D721Med (cell line): ENCODE results near the gene UGT1A5.

Experiments used
- DNase-seq: peaks from one replicate; pipeline ENCODE4 v3.0.0; 2011; ENCODE audit warnings: low spot score; ENCODE audit not compliant: insufficient read length
- FAIRE-seq: peaks from 2 replicates; lab custom pipeline; 2011; peaks lifted over from hg19 to GRCh38; lab: Jason Lieb, UNC
- CTCF ChIP-seq: IDR thresholded peaks from 2 replicates; pipeline ENCODE4 v1.5.1; 2012; ENCODE audit warnings: mild to moderate bottlenecking, control low read depth; ENCODE audit not compliant: insufficient read depth; ENCODE audit errors: missing control alignments

Gene UGT1A5

GRCh38 chr2:233811087-233811486, 98.4 kb downstream of the UGT1A5 start:
- FAIRE-seq (no peak), DNase-seq (no peak)
- TF ChIP-seq CTCF: no peak

GRCh38 chr2:233811732-233812131, 99.0 kb downstream of the UGT1A5 start:
- no peak for FAIRE-seq
- no peak for TF ChIP-seq CTCF

GRCh38 chr2:233813236-233814055, 100.7 kb downstream of the UGT1A5 start:
- FAIRE-seq (no peak), DNase-seq (no peak)
- no peak for TF ChIP-seq CTCF

More at GRCh38 chr2:233811732-233812131, 99.0 kb downstream of the UGT1A5 start:
- no peak for DNase-seq

DNA sequence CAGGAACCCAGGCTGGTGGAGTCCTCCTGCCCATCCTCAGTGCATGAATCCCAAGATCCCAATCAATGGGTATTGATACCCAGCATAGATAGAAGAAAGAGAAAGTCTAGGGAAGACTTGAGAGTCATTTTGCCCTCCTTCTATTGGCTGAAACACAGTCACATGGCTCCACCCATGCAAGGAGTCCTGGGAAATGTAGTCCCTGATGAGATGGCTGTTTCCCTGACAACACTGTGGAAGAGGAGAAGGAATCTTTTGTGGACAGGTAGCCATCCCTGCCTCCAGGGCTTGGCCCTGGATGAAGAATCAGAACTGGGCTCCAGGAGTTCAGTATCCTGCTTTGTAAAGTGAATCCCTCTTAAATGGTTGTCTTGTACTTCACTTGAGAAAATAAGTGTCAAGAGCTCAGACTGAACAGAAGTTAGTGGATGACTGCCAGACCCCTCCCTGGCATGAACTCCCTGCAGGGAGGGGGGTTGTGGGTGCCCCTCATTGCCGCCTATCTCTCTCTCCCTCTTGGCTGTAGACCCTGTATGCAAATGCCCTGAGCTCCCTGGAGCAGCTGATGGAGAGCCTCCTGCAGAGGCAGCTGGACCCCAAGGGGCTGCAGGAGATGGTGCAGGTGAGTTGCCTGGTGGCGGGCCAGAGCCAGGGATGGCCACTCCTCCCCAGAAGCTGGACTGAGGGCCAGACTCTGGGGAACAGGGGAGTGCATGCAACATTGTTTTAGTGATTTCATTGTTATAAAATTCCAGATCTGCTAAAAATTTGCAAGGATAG, 101.5 kb downstream of the UGT1A5 start:
- no peak for DNase-seq
- no peak for TF ChIP-seq CTCF
- FAIRE-seq: no peak

DNA sequence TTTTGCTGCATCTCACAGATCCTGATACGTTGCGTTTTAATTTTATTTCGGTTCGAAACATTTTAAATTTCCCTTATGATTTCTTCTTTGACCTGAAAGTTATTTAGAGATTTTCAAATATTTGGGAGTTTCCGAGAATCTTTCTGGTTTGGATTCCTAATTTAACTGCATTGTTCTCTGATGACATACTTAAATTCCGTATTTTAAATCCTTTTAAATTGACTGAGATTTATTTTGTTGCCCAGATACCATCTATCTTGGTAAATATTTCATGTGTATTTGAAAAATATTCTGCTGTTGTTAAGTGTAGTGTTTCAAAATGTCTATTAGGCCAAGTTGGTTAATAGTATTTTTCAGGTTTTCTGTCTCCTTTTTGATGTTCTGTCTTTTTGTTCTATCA, 103.2 kb downstream of the UGT1A5 start:
- no peak for TF ChIP-seq CTCF
- DNase-seq (no peak), FAIRE-seq (no peak)

- FAIRE-seq: no peak
- no peak for TF ChIP-seq CTCF
- no peak for DNase-seq
These were observed 103.6 kb downstream of the UGT1A5 start for GRCh38 chr2:233816334-233816733.
